Measurements from ENCODE around the gene C1QTNF8.

- TF ChIP-seq, protein P1, sequence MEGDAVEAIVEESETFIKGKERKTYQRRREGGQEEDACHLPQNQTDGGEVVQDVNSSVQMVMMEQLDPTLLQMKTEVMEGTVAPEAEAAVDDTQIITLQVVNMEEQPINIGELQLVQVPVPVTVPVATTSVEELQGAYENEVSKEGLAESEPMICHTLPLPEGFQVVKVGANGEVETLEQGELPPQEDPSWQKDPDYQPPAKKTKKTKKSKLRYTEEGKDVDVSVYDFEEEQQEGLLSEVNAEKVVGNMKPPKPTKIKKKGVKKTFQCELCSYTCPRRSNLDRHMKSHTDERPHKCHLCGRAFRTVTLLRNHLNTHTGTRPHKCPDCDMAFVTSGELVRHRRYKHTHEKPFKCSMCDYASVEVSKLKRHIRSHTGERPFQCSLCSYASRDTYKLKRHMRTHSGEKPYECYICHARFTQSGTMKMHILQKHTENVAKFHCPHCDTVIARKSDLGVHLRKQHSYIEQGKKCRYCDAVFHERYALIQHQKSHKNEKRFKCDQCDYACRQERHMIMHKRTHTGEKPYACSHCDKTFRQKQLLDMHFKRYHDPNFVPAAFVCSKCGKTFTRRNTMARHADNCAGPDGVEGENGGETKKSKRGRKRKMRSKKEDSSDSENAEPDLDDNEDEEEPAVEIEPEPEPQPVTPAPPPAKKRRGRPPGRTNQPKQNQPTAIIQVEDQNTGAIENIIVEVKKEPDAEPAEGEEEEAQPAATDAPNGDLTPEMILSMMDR (conservative IDR thresholded peaks at IDR 0.05 in 1 of 2, IDR thresholded peaks at IDR 0.05 in 1 of 2; ENCODE audit: extremely low read depth in 1 of 2, insufficient read depth in 1 of 2, low read depth in 1 of 2, low read length in 2 of 2) = no peak
- no peak for TF ChIP-seq EZH2 (IDR thresholded peaks at IDR 0.05; ENCODE audit: borderline replicate concordance, low read length)
These were observed 52.1 kb downstream of the C1QTNF8 start for GRCh38 chr16:1043881-1044451.

Data from mammary epithelial cell (primary cell).